HG03066 (cell line): ENCODE results near the gene ENAM.
"Not testable (repeated sequence)": the region's sequence is repeated elsewhere in the genome, so short reads cannot be mapped to it uniquely, and the experiment has no call there.

ENCODE experiments used
- ATAC-seq: cut with Tn5 transposase; IDR thresholded peaks from one replicate; pipeline ENCODE4 v1.9.1; 2021; ENCODE audit warnings: low read depth; ENCODE audit not compliant: unreplicated experiment

Gene ENAM

DNA sequence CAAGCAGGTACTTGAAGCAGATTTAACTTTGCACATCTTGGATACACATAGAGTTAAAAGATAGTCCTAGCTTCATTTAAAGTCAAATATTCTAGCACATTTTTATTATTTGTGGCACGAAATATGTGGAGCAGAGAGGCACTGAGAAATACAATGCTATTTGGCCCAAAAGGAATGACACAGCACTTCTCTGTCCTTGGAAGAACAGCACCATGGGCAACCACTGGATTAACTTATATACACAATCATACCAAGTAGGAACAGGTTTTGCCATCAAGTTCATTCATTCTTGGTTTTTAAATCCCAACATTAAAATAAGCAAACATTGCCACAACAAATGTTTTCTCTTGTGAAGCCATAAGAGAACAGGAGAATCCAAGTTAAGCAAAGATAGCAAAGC is 924 bp upstream of the ENAM start:
- ATAC-seq = no peak

GRCh38 chr4:70629469-70630090 is 1.0 kb downstream of the ENAM start:
- no peak for ATAC-seq

GRCh38 chr4:70630162-70630561 is 1.6 kb downstream of the ENAM start:
- no peak for ATAC-seq

DNA sequence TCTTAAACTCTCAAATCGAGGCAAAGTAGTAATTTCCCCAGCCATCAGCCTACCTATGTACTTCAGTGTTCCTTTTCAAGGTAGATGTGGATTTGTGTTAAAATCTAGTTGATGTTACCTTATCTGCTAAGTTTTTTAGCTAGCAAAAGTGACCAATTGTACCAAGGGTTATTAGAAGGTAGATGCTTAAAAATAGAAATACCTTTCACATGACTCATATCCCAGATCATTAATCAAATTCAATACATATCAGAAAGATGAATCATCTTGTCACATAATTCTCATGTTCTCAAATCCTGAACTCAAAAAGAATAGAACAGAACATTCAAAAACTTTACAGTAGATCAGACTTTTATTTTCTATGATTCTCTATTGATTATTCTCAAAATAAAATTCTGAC is 3.5 kb downstream of the ENAM start:
- no peak for ATAC-seq

GRCh38 chr4:70634482-70634881 is 5.9 kb downstream of the ENAM start:
- no peak for ATAC-seq

GRCh38 chr4:70637239-70637913 is 8.8 kb downstream of the ENAM start:
- ATAC-seq = no peak

DNA sequence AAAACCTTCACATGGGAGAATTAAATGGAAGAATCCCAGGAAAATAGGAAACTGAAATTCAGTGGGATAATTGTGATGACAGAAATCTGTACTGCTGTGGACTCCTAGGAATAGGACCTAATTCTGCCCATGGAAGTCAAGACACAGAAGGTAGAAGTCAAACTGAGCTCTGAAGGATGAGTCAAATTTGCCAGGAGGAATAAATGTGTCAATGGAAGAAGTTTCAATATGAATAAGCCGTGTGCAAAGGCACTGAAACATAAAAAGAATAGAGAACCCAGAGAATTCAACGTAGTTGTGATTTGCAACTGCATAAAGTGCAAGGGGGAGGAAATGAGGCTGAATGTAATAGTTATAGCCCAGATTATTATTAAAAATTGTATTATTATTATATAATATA is 11.6 kb downstream of the ENAM start:
- no peak for ATAC-seq

DNA sequence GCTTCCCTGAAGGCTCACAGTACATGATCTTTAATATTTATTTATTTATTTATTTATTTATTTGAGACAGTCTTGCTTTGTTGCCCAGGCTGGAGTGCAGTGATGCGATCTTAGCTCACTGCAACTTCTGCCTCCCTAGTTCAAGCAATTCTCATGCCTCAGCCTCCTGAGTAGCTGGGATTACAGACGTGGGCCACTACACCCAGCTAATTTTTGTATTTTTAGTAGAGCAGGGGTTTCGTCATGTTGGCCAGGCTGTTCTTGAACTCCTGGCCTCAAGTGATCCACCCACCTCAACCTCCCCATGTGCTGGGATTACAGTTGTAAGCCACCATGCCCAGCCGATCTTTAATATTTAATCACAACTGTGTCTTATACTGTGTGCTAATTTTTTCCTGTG is 22.2 kb downstream of the ENAM start:
- not testable (repeated sequence) for ATAC-seq

DNA sequence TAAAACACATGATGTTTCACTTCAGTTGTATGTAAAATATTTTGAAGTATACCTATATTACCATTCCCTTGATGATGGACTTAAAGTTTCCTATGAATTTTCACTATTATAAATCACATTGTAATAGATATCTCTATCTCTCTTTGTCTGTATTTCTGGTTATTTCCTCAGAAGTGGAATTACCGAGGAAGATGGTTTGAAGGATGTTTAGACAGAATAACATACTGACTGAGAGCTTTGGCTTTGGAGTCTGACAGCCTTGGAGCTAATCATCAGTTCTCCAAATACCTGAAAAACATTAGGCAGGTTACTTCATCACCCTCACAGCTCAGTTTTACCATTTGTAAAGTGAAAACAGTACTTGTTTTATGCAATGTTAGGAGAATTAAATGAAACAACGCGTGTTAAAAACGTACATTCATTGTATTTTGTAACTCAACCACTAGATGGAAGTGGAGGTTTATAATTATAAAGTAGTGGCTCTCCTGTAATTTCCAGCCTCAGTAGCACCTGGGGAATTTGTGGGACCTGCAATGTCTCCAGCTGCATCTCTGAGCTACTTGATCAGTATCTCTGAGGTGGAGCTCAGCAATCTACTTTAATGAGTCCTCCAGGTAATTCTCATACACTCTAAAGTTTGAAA is 23.4 kb downstream of the ENAM start:
- ATAC-seq = no peak

- no peak for ATAC-seq
Measured at GRCh38 chr4:70654605-70655011, 26.1 kb downstream of the ENAM start.

- no peak for ATAC-seq
Measured at GRCh38 chr4:70657326-70657725, 28.8 kb downstream of the ENAM start.

DNA sequence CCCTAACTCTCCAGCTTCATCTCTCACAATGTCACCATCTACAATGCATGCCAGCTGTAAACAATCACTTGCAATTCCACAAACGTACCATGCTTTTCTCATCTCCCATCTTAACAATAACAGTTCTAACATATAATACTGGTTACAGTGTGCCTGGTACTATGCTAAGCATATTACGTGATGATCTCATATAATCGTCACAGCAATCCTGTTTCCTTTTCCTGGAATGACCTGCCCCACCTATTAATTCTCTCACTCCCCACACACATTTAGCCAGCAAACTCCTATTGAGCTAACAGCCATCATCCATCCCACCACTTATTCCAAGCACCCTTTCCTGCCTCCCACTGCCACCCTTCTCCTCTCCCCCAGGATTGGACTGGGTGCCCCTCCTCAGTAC is 29.9 kb downstream of the ENAM start:
- no peak for ATAC-seq

- no peak for ATAC-seq
Measured at GRCh38 chr4:70660106-70660505, 31.6 kb downstream of the ENAM start.

GRCh38 chr4:70661309-70661922 is 32.9 kb downstream of the ENAM start:
- ATAC-seq = peak; percentile 84

GRCh38 chr4:70666369-70666768 is 37.8 kb downstream of the ENAM start, which contains the start of gene JCHAIN:
TSS of gene JCHAIN (minus strand) at chr4:70666508. CDS start at chr4:70666490, 18 bp downstream.
- ATAC-seq = peak; percentile 60

DNA sequence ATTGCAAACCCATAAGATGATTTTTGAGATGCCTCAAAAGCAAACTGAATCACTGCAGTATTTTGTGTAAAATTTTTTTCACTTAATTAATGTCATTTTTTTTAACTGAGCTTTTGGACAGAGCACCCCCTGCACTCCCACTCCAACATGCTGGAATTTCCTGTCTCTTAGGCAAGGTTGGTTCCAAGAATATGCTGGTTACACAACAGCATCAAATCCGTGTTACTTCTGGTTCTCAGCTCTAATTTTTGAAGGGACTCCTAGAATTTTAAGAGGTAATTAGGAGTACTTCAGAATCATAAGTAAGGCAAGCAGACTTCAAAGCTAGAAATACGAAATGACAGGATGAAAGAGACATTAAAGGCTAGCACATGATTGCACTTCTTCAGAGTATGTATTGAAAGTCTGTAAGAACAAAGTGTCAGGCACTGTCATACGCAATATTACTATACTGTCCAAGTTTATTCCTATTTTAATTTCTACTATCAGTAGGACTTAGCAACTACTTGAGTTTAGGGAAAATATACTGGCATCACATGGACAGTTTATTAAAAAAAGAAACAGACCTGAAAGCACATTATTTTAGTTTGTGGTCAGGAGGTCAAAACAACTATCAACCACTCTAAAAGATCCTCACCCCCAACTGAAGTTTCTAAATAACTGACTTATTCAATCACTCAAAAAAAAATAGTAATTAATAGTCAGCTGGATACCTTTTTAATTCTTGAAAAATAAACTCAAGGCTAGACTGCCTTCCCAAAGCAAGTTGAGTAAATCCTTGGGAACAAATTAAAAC is 39.4 kb downstream of the ENAM start:
- peak; percentile 53 for ATAC-seq

GRCh38 chr4:70670332-70671014 is 41.9 kb downstream of the ENAM start:
- no peak for ATAC-seq

- ATAC-seq = no peak
Measured at GRCh38 chr4:70671091-70671490, 42.5 kb downstream of the ENAM start.

- no peak for ATAC-seq
Measured at GRCh38 chr4:70674191-70674590, 45.6 kb downstream of the ENAM start.

GRCh38 chr4:70674731-70675130 is 46.2 kb downstream of the ENAM start:
- no peak for ATAC-seq
